GM18951 (cell line): ENCODE measurements around the gene ING1.

Source experiments
- POLR2A ChIP-seq: IDR thresholded peaks from 4 replicates; pipeline ENCODE4 v1.6.1; 2011; ENCODE audit warnings: mild to moderate bottlenecking; ENCODE audit not compliant: insufficient read length, insufficient read depth; ENCODE audit errors: extremely low read depth
- in situ Hi-C: fragments of 300-500 bp; cut with MboI; formaldehyde crosslinking; loops from one replicate; pipeline ENCODE4 v1.12.0; 2022; ENCODE audit warnings: low sequenced_read_pairs, mixed read lengths, inconsistent platforms; ENCODE audit not compliant: unreplicated experiment

ING1 gene

GRCh38 chr13:110758195-110758805, 44.8 kb downstream of the ING1 start:
- in situ Hi-C loops: no loop called here
- no peak for TF ChIP-seq POLR2A

GRCh38 chr13:110759710-110760109, 46.2 kb downstream of the ING1 start:
- no peak for TF ChIP-seq POLR2A

DNA sequence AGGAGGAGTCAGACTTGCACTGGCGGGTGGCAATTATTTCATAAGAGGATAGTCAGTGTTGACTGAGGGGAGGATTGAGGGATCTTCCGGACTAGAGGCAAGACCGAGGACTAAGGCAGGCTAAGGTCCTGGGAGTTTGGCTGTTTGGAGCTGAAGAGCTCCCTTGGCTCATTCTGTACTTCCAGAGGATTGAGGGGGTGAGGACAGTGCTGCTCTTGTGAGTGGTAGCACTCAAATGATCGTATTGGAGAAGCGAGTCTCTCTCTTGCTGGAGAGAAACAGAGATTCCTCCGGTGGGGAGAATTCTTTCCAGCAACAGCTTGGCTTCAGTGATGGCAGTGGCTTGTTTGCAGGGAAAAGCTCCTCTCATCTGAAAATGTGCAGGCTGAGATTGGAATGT, 47.1 kb downstream of the ING1 start:
- no peak for TF ChIP-seq POLR2A
- in situ Hi-C loops: no loop called here

More at GRCh38 chr13:110759710-110760109, 46.2 kb downstream of the ING1 start:
- in situ Hi-C loops: no loop called here

- in situ Hi-C loops: no loop called here
- no peak for TF ChIP-seq POLR2A
Observed at GRCh38 chr13:110766671-110767430, 53.4 kb downstream of the ING1 start.

- no peak for TF ChIP-seq POLR2A
- in situ Hi-C loops: no loop called here
Observed at GRCh38 chr13:110767476-110767875, 54.0 kb downstream of the ING1 start.

DNA sequence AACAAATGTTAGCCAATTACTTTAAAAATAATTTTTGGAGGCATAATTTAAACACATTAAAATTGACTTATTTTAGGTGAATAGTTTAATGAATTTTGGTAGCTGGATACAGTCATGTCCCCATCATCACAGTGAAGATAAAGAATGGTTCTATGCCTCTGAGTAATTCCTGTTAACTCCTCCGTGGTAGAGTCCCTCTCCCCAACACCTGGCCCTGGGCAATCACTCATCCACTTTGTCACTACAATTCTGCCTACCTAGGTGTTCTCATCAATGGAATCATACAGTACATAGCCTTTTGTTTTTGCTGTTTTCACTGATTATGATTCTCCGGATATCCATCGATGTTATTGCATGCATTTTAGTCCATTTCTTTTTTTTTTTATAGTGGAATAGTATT, 55.6 kb downstream of the ING1 start:
- TF ChIP-seq POLR2A: no peak
- in situ Hi-C loops: no loop called here

DNA sequence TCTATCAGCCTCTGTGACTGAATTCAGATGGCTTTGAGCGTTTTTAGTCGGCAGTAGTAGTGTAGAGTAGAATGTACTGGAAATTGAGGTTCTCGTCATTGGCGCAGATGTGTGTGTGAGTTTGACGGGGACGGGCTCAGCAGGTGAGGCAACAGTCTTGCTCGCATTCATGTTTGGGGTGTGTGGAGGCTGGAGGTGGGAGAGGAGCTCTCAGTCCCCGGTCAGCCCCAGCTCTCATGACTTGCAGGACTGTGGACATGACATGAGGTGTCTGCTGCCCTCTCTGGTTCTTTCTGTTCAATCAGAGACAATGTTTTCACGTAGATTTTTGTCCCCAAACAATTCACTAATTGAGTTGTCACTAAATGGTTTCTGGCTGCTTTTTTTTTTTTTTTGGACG, 57.2 kb downstream of the ING1 start:
- in situ Hi-C loops: no loop called here
- TF ChIP-seq POLR2A: no peak

GRCh38 chr13:110771194-110771593, 57.7 kb downstream of the ING1 start:
- in situ Hi-C loops: no loop called here

GRCh38 chr13:110772091-110772984, 58.8 kb downstream of the ING1 start:
- in situ Hi-C loops: no loop called here
- no peak for TF ChIP-seq POLR2A

More at GRCh38 chr13:110771194-110771593, 57.7 kb downstream of the ING1 start:
- TF ChIP-seq POLR2A: no peak
